OCI-LY1 (cell line): ENCODE data around the gene ACSM4.

ENCODE experiments used
- H2AFZ ChIP-seq: fragments of 200-600 bp; sonication (generic), shearing (Covaris generic); 2 replicates; pipeline ENCODE4 v1.6.0; 2014; ENCODE audit warnings: antibody characterized with exemption, mild to moderate bottlenecking, low read length
- H3F3A ChIP-seq: fragments of 200-600 bp; sonication (generic), shearing (Covaris generic); 2 replicates; pipeline ENCODE4 v1.6.0; 2014; ENCODE audit warnings: mild to moderate bottlenecking, antibody characterized with exemption, low read length, moderate library complexity; ENCODE audit not compliant: insufficient read depth
- H3K27ac ChIP-seq: fragments of 200-600 bp; sonication (generic); 2 replicates; pipeline ENCODE4 v1.5.1; 2014; ENCODE audit warnings: low read length, mixed run types, mild to moderate bottlenecking, low read depth; ENCODE audit not compliant: poor library complexity, severe bottlenecking
- H3K27me3 ChIP-seq: fragments of 200-600 bp; sonication (generic); 2 replicates; pipeline ENCODE4 v1.6.0; 2014; ENCODE audit warnings: antibody characterized with exemption, mild to moderate bottlenecking, low read length, moderate library complexity; ENCODE audit not compliant: insufficient read depth
- H3K36me3 ChIP-seq: fragments of 200-600 bp; sonication (generic); 2 replicates; pipeline ENCODE4 v1.6.1; 2014; ENCODE audit warnings: mild to moderate bottlenecking, antibody characterized with exemption, low read length, moderate library complexity, mixed read lengths; ENCODE audit not compliant: insufficient read depth
- H3K4me1 ChIP-seq: fragments of 200-600 bp; sonication (generic); 2 replicates; pipeline ENCODE4 v1.5.1; 2014; ENCODE audit warnings: mild to moderate bottlenecking, low read length, moderate library complexity; ENCODE audit not compliant: insufficient read depth, severe bottlenecking
- H3K4me2 ChIP-seq: fragments of 200-600 bp; sonication (generic), shearing (Covaris generic); 2 replicates; pipeline ENCODE4 v1.6.1; 2014; ENCODE audit warnings: low read length
- H3K4me3 ChIP-seq: fragments of 200-600 bp; sonication (generic); 2 replicates; pipeline ENCODE4 v1.5.1; 2014; ENCODE audit warnings: low read length, low read depth, mild to moderate bottlenecking, mixed read lengths; ENCODE audit not compliant: poor library complexity, severe bottlenecking
- H3K79me2 ChIP-seq: fragments of 200-600 bp; shearing (Covaris generic); 2 replicates; pipeline ENCODE4 v1.6.1; 2016; ENCODE audit warnings: mixed run types, low read length, mixed read lengths; ENCODE audit not compliant: insufficient read depth
- H3K9ac ChIP-seq: fragments of 200-600 bp; sonication (generic), shearing (Covaris generic); 2 replicates; pipeline ENCODE4 v1.6.1; 2014; ENCODE audit warnings: mild to moderate bottlenecking, low read length, mixed read lengths
- H3K9me2 ChIP-seq: fragments of 200-600 bp; sonication (generic), shearing (Covaris generic); 2 replicates; pipeline ENCODE4 v1.6.1; 2014; ENCODE audit warnings: low read depth, mild to moderate bottlenecking, low read length, mixed read lengths
- H3K9me3 ChIP-seq: fragments of 200-600 bp; shearing (Covaris generic); 2 replicates; pipeline ENCODE4 v1.6.1; 2014; ENCODE audit warnings: low read length, mixed read lengths
- H4K20me1 ChIP-seq: fragments of 200-600 bp; sonication (generic), shearing (Covaris generic); 2 replicates; pipeline ENCODE4 v1.6.0; 2016; ENCODE audit warnings: mild to moderate bottlenecking, low read length; ENCODE audit not compliant: insufficient read depth
- EZH2 ChIP-seq: fragments of 200-600 bp; sonication (generic), shearing (Covaris generic); IDR thresholded peaks from 2 replicates; pipeline ENCODE4 v1.8.0; 2017; ENCODE audit warnings: borderline replicate concordance, mixed run types, mild to moderate bottlenecking, antibody characterized with exemption, low read length, moderate library complexity, mixed read lengths
- TF ChIP-seq, protein P1 (sequence below): fragments of 200-600 bp; sonication (generic), shearing (Covaris generic); IDR thresholded peaks from 2 replicates; pipeline ENCODE4 v1.5.1; 2017; ENCODE audit warnings: mild to moderate bottlenecking, antibody characterized with exemption, low read length, moderate library complexity, mixed read lengths

The ACSM4 gene

DNA sequence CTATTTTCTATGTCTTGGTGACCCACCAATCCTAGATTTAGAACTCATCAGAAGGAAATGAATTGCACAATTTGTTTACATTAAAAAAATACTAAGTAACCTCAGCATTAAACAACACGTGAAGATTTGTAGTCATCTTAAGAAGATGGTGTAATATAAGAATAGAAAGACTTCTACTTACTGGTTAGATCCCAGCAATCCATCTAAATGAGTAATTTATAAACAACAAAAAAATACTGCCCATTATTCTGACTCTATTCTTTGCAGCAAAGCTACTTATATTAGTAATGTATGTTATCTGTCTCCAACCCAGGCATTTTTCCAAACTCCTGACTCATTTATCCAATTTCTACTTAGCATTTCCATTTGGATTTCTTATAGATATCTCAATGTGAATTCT lies 72.3 kb downstream of the ACSM4 start:
- Histone ChIP-seq H3F3A (no peaks in the 10 kb centered on the region), H4K20me1 (no peaks in the 10 kb centered on the region), H3K4me1 (no peaks in the 10 kb centered on the region), H3K27ac (no peak overlapping the region), H3K36me3 (no peaks in the 10 kb centered on the region), H3K4me3 (no peak overlapping the region), H3K79me2 (no peaks in the 10 kb centered on the region), H3K9me2 (no peaks in the 10 kb centered on the region), H3K27me3 (no peaks in the 10 kb centered on the region), H2AFZ (no peak overlapping the region), H3K4me2 (no peak overlapping the region), H3K9me3 (no peaks in the 10 kb centered on the region), H3K9ac (no peak overlapping the region)
- TF ChIP-seq, protein P1, sequence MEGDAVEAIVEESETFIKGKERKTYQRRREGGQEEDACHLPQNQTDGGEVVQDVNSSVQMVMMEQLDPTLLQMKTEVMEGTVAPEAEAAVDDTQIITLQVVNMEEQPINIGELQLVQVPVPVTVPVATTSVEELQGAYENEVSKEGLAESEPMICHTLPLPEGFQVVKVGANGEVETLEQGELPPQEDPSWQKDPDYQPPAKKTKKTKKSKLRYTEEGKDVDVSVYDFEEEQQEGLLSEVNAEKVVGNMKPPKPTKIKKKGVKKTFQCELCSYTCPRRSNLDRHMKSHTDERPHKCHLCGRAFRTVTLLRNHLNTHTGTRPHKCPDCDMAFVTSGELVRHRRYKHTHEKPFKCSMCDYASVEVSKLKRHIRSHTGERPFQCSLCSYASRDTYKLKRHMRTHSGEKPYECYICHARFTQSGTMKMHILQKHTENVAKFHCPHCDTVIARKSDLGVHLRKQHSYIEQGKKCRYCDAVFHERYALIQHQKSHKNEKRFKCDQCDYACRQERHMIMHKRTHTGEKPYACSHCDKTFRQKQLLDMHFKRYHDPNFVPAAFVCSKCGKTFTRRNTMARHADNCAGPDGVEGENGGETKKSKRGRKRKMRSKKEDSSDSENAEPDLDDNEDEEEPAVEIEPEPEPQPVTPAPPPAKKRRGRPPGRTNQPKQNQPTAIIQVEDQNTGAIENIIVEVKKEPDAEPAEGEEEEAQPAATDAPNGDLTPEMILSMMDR, result no peak
- no peak for TF ChIP-seq EZH2
